GM20431 (cell line): ENCODE measurements around the gene ASXL1.

Experiments
- in situ Hi-C: fragments of 300-500 bp; cut with MseI, MboI; formaldehyde crosslinking; loops from one replicate; pipeline ENCODE4 v1.15.0; 2020; ENCODE audit warnings: low sequenced_read_pairs; ENCODE audit not compliant: unreplicated experiment

ASXL1 gene

GRCh38 chr20:32474717-32474966 lies 116.5 kb downstream of the ASXL1 start:
- in situ Hi-C loops: no loop called here

GRCh38 chr20:32474967-32475811 lies 117.1 kb downstream of the ASXL1 start:
- in situ Hi-C loops: no loop called here

GRCh38 chr20:32476684-32477593 lies 118.8 kb downstream of the ASXL1 start:
- in situ Hi-C loops: no loop called here

- in situ Hi-C loops: no loop called here
Observed at GRCh38 chr20:32477594-32478512, 119.7 kb downstream of the ASXL1 start.

GRCh38 chr20:32478576-32478975 lies 120.4 kb downstream of the ASXL1 start:
- in situ Hi-C loops: no loop called here

GRCh38 chr20:32479012-32479411 lies 120.9 kb downstream of the ASXL1 start:
- in situ Hi-C loops: no loop called here

GRCh38 chr20:32479697-32480171 lies 121.6 kb downstream of the ASXL1 start:
- in situ Hi-C loops: no loop called here

GRCh38 chr20:32480371-32481241 lies 122.5 kb downstream of the ASXL1 start:
- in situ Hi-C loops: no loop called here

- in situ Hi-C loops: no loop called here
Observed at GRCh38 chr20:32481311-32482142, 123.4 kb downstream of the ASXL1 start.

- in situ Hi-C loops: no loop called here
Observed at GRCh38 chr20:32482143-32482441, 124.0 kb downstream of the ASXL1 start.

- in situ Hi-C loops: no loop called here
Observed at GRCh38 chr20:32482442-32483261, 124.5 kb downstream of the ASXL1 start.

- in situ Hi-C loops: no loop called here
Observed at GRCh38 chr20:32483351-32484224, 125.5 kb downstream of the ASXL1 start.

- in situ Hi-C loops: no loop called here
Observed at GRCh38 chr20:32484225-32484957, 126.3 kb downstream of the ASXL1 start.

GRCh38 chr20:32484958-32485769 lies 127.0 kb downstream of the ASXL1 start:
- in situ Hi-C loops: no loop called here

- in situ Hi-C loops: no loop called here
Observed at GRCh38 chr20:32485770-32486478, 127.8 kb downstream of the ASXL1 start.
